ENCODE results near the gene EPHA6. TPM values are rescaled to one million over a fixed set of nuclear protein-coding genes. Genes with fewer than 3 reads are reported as not detected.

Gene EPHA6
- total RNA-seq, 2 experiments from 2014 or later: not detected

GRCh38 chr3:97795951-97796350, 981.6 kb downstream of the EPHA6 start:
- ChIA-PET CTCF (no interaction called here), POLR2A (no interaction called here)
- H3K9me3 Mint-ChIP-seq: no peaks in the 10 kb centered on the region
- intact Hi-C loops (cut with DNase I, micrococcal nuclease): loop anchor here in 1 of 2 experiments (10.0 kb wide), 1 partner anchor 539 kb away; no protein-coding TSS in a partner anchor
- H3K27me3 ChIP-seq (ENCODE audit: control insufficient read depth in 1 of 2, insufficient read depth in 2 of 2, low read length in 2 of 2): no peaks in the 10 kb centered on the region
- H3K27ac Mint-ChIP-seq: no peak overlapping the region
- DNase-seq: no peak
- no peak overlapping the region for H3K27ac ChIP-seq (ENCODE audit: low read depth in 1 of 2, low read length in 2 of 2)
- peaks cover 4% of the 10 kb centered on the region for H3K36me3 Mint-ChIP-seq (ENCODE audit: low read depth)
- H3K4me1 Mint-ChIP-seq (ENCODE audit: low read depth): no peaks in the 10 kb centered on the region
- no peak overlapping the region for H3K4me3 ChIP-seq (ENCODE audit: low read length)
- no peak overlapping the region for H3K4me3 Mint-ChIP-seq
- TF ChIP-seq CTCF (IDR thresholded peaks at IDR 0.05): no peak
- no peak for ATAC-seq (ENCODE audit: poor library complexity)
- H3K36me3 ChIP-seq (ENCODE audit: insufficient read depth, low read length): no peaks in the 10 kb centered on the region
- H3K27me3 Mint-ChIP-seq: no peaks in the 10 kb centered on the region
- no peaks in the 10 kb centered on the region for H3K4me1 ChIP-seq (ENCODE audit: insufficient read depth, low read length)
- no peaks in the 10 kb centered on the region for H3K9me3 ChIP-seq (ENCODE audit: control insufficient read depth in 1 of 2, insufficient read depth in 1 of 2, low read length in 2 of 2)
